Parathyroid adenoma (tissue), 2 donors: Measurements from ENCODE around the gene ST3GAL4.
"Not testable (repeated sequence)": the region's sequence is repeated elsewhere in the genome, so short reads cannot be mapped to it uniquely, and the experiment has no call there.

Source experiments
- H2AFZ ChIP-seq: fragments of 300-600 bp; sonication (generic); one replicate; pipeline ENCODE4 v1.7.0; 2017; ENCODE audit warnings: antibody characterized with exemption, mild to moderate bottlenecking
- H3K27ac ChIP-seq: fragments of 300-600 bp; sonication (generic); one replicate; pipeline ENCODE4 v1.7.0; 2017
- H3K27me3 ChIP-seq: fragments of 300-600 bp; sonication (generic); one replicate; pipeline ENCODE4 v1.7.0; 2017; ENCODE audit warnings: low read length; ENCODE audit not compliant: control insufficient read depth, insufficient read depth
- H3K36me3 ChIP-seq: fragments of 300-600 bp; sonication (generic); one replicate; pipeline ENCODE4 v1.7.0; 2017; ENCODE audit warnings: low read length; ENCODE audit not compliant: control insufficient read depth, insufficient read depth
- H3K4me1 ChIP-seq: fragments of 300-600 bp; sonication (generic); one replicate; pipeline ENCODE4 v1.7.0; 2017; ENCODE audit warnings: control low read depth
- H3K4me2 ChIP-seq: fragments of 300-600 bp; sonication (generic); one replicate; pipeline ENCODE4 v1.7.0; 2017; ENCODE audit warnings: low read length
- H3K4me3 ChIP-seq: fragments of 300-600 bp; sonication (generic); one replicate; pipeline ENCODE4 v1.7.0; 2017; ENCODE audit warnings: low read depth, low read length
- H3K79me2 ChIP-seq: fragments of 300-600 bp; sonication (generic); one replicate; pipeline ENCODE4 v1.7.0; 2017; ENCODE audit warnings: control low read depth
- H3K9ac ChIP-seq: fragments of 300-600 bp; sonication (generic); one replicate; pipeline ENCODE4 v1.7.0; 2017; ENCODE audit warnings: mild to moderate bottlenecking
- H3K9me3 ChIP-seq: fragments of 300-600 bp; sonication (generic); one replicate; pipeline ENCODE4 v1.7.0; 2017; ENCODE audit warnings: low read length; ENCODE audit not compliant: control insufficient read depth
- CTCF ChIP-seq: fragments of 300-600 bp; sonication (generic); IDR thresholded peaks from one replicate; pipeline ENCODE4 v1.7.0; 2017; ENCODE audit warnings: antibody characterized with exemption, mild to moderate bottlenecking
- donor health status: primary hyperparathyroidism.

The ST3GAL4 gene

GRCh38 chr11:126374562-126375300 lies 19.2 kb downstream of the ST3GAL4 start:
- not testable (repeated sequence) for H3K4me1 ChIP-seq, H3K9me3 ChIP-seq, H3K79me2 ChIP-seq, H3K36me3 ChIP-seq, H3K4me2 ChIP-seq, H2AFZ ChIP-seq, H3K4me3 ChIP-seq, H3K27me3 ChIP-seq, H3K27ac ChIP-seq, H3K9ac ChIP-seq

GRCh38 chr11:126375726-126376125 lies 20.2 kb downstream of the ST3GAL4 start:
- TF ChIP-seq CTCF: no peak
- Histone ChIP-seq H3K4me2 (no peak overlapping the region), H3K4me3 (no peak overlapping the region), H3K9me3 (no peaks in the 10 kb centered on the region), H3K79me2 (no peaks in the 10 kb centered on the region), H3K27me3 (no peaks in the 10 kb centered on the region), H2AFZ (no peak overlapping the region), H3K36me3 (no peaks in the 10 kb centered on the region), H3K27ac (no peak overlapping the region), H3K4me1 (no peaks in the 10 kb centered on the region), H3K9ac (no peak overlapping the region)

- TF ChIP-seq CTCF: no peak
- no peak overlapping the region for H3K27ac ChIP-seq
- H3K27me3 ChIP-seq: no peaks in the 10 kb centered on the region
- H3K4me1 ChIP-seq: no peaks in the 10 kb centered on the region
- no peak overlapping the region for H3K4me2 ChIP-seq
- H3K9ac ChIP-seq: no peak overlapping the region
- H3K9me3 ChIP-seq: no peaks in the 10 kb centered on the region
- no peaks in the 10 kb centered on the region for H3K79me2 ChIP-seq
- H2AFZ ChIP-seq: no peak overlapping the region
- no peak overlapping the region for H3K4me3 ChIP-seq
- no peaks in the 10 kb centered on the region for H3K36me3 ChIP-seq
Measured at GRCh38 chr11:126378763-126379162, 23.3 kb downstream of the ST3GAL4 start.

GRCh38 chr11:126380909-126381308 lies 25.4 kb downstream of the ST3GAL4 start:
- H2AFZ ChIP-seq: no peak overlapping the region
- no peak for TF ChIP-seq CTCF

GRCh38 chr11:126381960-126382359 lies 26.5 kb downstream of the ST3GAL4 start:
- H3K36me3 ChIP-seq, H3K79me2 ChIP-seq, H2AFZ ChIP-seq, H3K27me3 ChIP-seq, H3K9me3 ChIP-seq, H3K4me1 ChIP-seq, H3K4me3 ChIP-seq, H3K9ac ChIP-seq, H3K4me2 ChIP-seq, H3K27ac ChIP-seq: not testable (repeated sequence)

More at GRCh38 chr11:126380909-126381308, 25.4 kb downstream of the ST3GAL4 start:
- Histone ChIP-seq H3K9ac (no peak overlapping the region), H3K79me2 (no peaks in the 10 kb centered on the region), H3K4me2 (no peak overlapping the region), H3K36me3 (no peaks in the 10 kb centered on the region), H3K4me1 (no peaks in the 10 kb centered on the region), H3K27ac (no peak overlapping the region), H3K4me3 (no peak overlapping the region), H3K27me3 (no peaks in the 10 kb centered on the region), H3K9me3 (no peaks in the 10 kb centered on the region)

GRCh38 chr11:126382641-126383040 lies 27.2 kb downstream of the ST3GAL4 start:
- H3K27me3 ChIP-seq, H3K27ac ChIP-seq, H2AFZ ChIP-seq, H3K4me3 ChIP-seq, H3K4me2 ChIP-seq, H3K9ac ChIP-seq, H3K36me3 ChIP-seq, H3K4me1 ChIP-seq, H3K9me3 ChIP-seq, H3K79me2 ChIP-seq: not testable (repeated sequence)
